Tibial nerve (tissue), 4 donors: ENCODE measurements around the gene GABRG3. TPM values are rescaled to one million over a fixed set of nuclear protein-coding genes. Genes with fewer than 3 reads are reported as not detected.

ENCODE experiments used
- DNase-seq, 2 donors: peaks; one replicate each; pipeline ENCODE4 v3.0.0-alpha.2; 2019; ENCODE audit warnings: low spot score in 2 of 2
- H3K27ac ChIP-seq, 4 donors: fragments of 200-600 bp; sonication (generic) in 3 of 4; one replicate each; pipeline ENCODE4 v1.5.1; 2017 to 2019; ENCODE audit warnings: mild to moderate bottlenecking in 1 of 4
- H3K27me3 ChIP-seq, 2 donors: fragments of 200-600 bp; sonication (generic) in 1 of 2; one replicate each; pipeline versions ENCODE4 v1.5.1 to v1.6.0; 2017 to 2019
- H3K36me3 ChIP-seq, 3 donors: fragments of 200-600 bp; sonication (generic); one replicate each; pipeline ENCODE4 v1.5.1; 2018 to 2019
- H3K4me1 ChIP-seq, 4 donors: fragments of 200-600 bp; sonication (generic) in 3 of 4; one replicate each; pipeline ENCODE4 v1.5.1; 2017 to 2019
- H3K4me3 ChIP-seq, 4 donors: fragments of 200-600 bp; sonication (generic) in 3 of 4; one replicate each; pipeline ENCODE4 v1.5.1; 2017 to 2019; ENCODE audit warnings: mild to moderate bottlenecking in 1 of 4, moderate library complexity in 1 of 4
- H3K9me3 ChIP-seq, 4 donors: fragments of 200-600 bp; sonication (generic) in 3 of 4; one replicate each; pipeline ENCODE4 v1.5.1; 2017 to 2019
- EP300 ChIP-seq, 2 donors: sonication (generic); formaldehyde crosslinking; IDR thresholded peaks; one replicate each; pipeline ENCODE4 v1.6.1; 2017; ENCODE audit warnings: antibody characterized with exemption in 2 of 2, mild to moderate bottlenecking in 1 of 2
- POLR2A ChIP-seq, 2 donors: fragments of 450-650 bp; IDR thresholded peaks; one replicate each; pipeline ENCODE4 v1.6.1; 2017; ENCODE audit warnings: antibody characterized with exemption in 2 of 2, mild to moderate bottlenecking in 2 of 2, moderate library complexity in 2 of 2
- WGBS, 2 donors: methylation state at CpG; one replicate each; pipeline ENCODE4 v1.1.5; 2018; 5-methylcytosine and 5-hydroxymethylcytosine counted together
- total RNA-seq, 4 donors: library from RNA; depleted of rRNA; stranded (reverse); fragments of >200 nt; gene quantifications; one replicate each; pipeline ENCODE4 v1.1.0, GENCODE V29; 2016
- TF ChIP-seq, protein P1 (sequence below), 5 experiments: fragments of 200-600 bp in 3 of 5; fragments of 450-650 bp in 2 of 5; sonication (generic) in 3 of 5; IDR thresholded peaks; one replicate each; pipeline ENCODE4 v1.5.1; 2016 to 2019; ENCODE audit warnings: antibody characterized with exemption in 5 of 5, mild to moderate bottlenecking in 3 of 5, moderate library complexity in 2 of 5

The GABRG3 gene
- total RNA-seq, 4 donors from 2014 or later = not detected

GRCh38 chr15:27570746-27571145, 599.8 kb downstream of the GABRG3 start:
- no peaks in the 10 kb centered on the region for H3K9me3 ChIP-seq
- no peak overlapping the region for H3K27ac ChIP-seq
- no peak for DNase-seq
- 70 to 82% methylated on average over 4 of the region's 4 CpGs for WGBS, 2 donors
- no peaks in the 10 kb centered on the region for H3K4me1 ChIP-seq
- no peaks in the 10 kb centered on the region for H3K27me3 ChIP-seq
- H3K4me3 ChIP-seq = no peak overlapping the region
- no peaks in the 10 kb centered on the region for H3K36me3 ChIP-seq
- TF ChIP-seq EP300 (IDR thresholded peaks at IDR 0.05) (no peak), POLR2A (IDR thresholded peaks at IDR 0.05) (no peak)
- TF ChIP-seq, protein P1, sequence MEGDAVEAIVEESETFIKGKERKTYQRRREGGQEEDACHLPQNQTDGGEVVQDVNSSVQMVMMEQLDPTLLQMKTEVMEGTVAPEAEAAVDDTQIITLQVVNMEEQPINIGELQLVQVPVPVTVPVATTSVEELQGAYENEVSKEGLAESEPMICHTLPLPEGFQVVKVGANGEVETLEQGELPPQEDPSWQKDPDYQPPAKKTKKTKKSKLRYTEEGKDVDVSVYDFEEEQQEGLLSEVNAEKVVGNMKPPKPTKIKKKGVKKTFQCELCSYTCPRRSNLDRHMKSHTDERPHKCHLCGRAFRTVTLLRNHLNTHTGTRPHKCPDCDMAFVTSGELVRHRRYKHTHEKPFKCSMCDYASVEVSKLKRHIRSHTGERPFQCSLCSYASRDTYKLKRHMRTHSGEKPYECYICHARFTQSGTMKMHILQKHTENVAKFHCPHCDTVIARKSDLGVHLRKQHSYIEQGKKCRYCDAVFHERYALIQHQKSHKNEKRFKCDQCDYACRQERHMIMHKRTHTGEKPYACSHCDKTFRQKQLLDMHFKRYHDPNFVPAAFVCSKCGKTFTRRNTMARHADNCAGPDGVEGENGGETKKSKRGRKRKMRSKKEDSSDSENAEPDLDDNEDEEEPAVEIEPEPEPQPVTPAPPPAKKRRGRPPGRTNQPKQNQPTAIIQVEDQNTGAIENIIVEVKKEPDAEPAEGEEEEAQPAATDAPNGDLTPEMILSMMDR (IDR thresholded peaks at IDR 0.05) = no peak

GRCh38 chr15:27573805-27574485, 603.0 kb downstream of the GABRG3 start:
- WGBS, 2 donors = 60 to 67% methylated on average over 25 to 26 of the region's 26 CpGs
- Histone ChIP-seq H3K4me3 (no peak overlapping the region), H3K27me3 (no peaks in the 10 kb centered on the region), H3K27ac (no peak overlapping the region), H3K36me3 (no peaks in the 10 kb centered on the region), H3K9me3 (no peaks in the 10 kb centered on the region), H3K4me1 (no peaks in the 10 kb centered on the region)
- TF ChIP-seq POLR2A (IDR thresholded peaks at IDR 0.05) (no peak), EP300 (IDR thresholded peaks at IDR 0.05) (no peak)
- TF ChIP-seq, protein P1 (IDR thresholded peaks at IDR 0.05) = no peak
- DNase-seq = no peak

- H3K9me3 ChIP-seq = no peaks in the 10 kb centered on the region
- no peak overlapping the region for H3K4me3 ChIP-seq
- DNase-seq = no peak
- no peaks in the 10 kb centered on the region for H3K4me1 ChIP-seq
- WGBS, 2 donors = 81 to 84% methylated on average over 19 to 20 of the region's 20 CpGs
- TF ChIP-seq POLR2A (IDR thresholded peaks at IDR 0.05) = no peak
- no peak for TF ChIP-seq EP300 (IDR thresholded peaks at IDR 0.05)
- TF ChIP-seq, protein P1 (IDR thresholded peaks at IDR 0.05) = no peak
- H3K36me3 ChIP-seq = no peaks in the 10 kb centered on the region
- no peaks in the 10 kb centered on the region for H3K27me3 ChIP-seq
- no peak overlapping the region for H3K27ac ChIP-seq
Measured at GRCh38 chr15:27574541-27575054, 603.6 kb downstream of the GABRG3 start.

DNA sequence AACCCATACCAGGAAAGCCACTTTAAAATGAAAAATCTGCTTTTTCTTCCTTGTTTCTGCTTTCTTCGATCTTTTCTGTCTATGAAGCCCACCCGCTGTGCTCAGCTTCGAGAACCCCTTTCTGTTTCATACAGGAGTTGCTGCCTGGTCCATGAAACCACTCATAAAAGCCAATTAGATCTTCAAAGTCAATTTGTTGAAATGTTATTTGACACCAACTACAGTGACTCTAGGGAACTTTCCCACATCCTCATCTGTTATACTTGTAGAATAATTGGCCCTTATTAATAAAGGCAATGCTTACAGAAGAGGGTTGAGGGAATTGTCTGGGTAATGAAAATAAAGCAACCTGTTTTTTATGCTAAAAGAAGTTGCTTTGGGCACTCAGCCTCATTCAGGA, 604.5 kb downstream of the GABRG3 start:
- Histone ChIP-seq H3K27me3 (no peaks in the 10 kb centered on the region), H3K4me1 (no peaks in the 10 kb centered on the region), H3K36me3 (no peaks in the 10 kb centered on the region), H3K4me3 (no peak overlapping the region), H3K27ac (no peak overlapping the region), H3K9me3 (no peaks in the 10 kb centered on the region)
- WGBS, 2 donors = 84 to 89% methylated on average over 3 of the region's 3 CpGs
- no peak for DNase-seq
- TF ChIP-seq, protein P1 (IDR thresholded peaks at IDR 0.05) = no peak
- TF ChIP-seq POLR2A (IDR thresholded peaks at IDR 0.05) = no peak

GRCh38 chr15:27576576-27576975, 605.6 kb downstream of the GABRG3 start:
- no peaks in the 10 kb centered on the region for H3K36me3 ChIP-seq

More at GRCh38 chr15:27576576-27576975, 605.6 kb downstream of the GABRG3 start:
- DNase-seq = no peak
- no peaks in the 10 kb centered on the region for H3K4me1 ChIP-seq
- WGBS, 2 donors = 93 to 96% methylated on average over 1 of the region's 1 CpG
- TF ChIP-seq, protein P1 (IDR thresholded peaks at IDR 0.05) = no peak
- TF ChIP-seq EP300 (IDR thresholded peaks at IDR 0.05) (no peak), POLR2A (IDR thresholded peaks at IDR 0.05) (no peak)
- no peak overlapping the region for H3K27ac ChIP-seq
- H3K4me3 ChIP-seq = no peak overlapping the region
- H3K9me3 ChIP-seq = no peaks in the 10 kb centered on the region
- no peaks in the 10 kb centered on the region for H3K27me3 ChIP-seq
